LHCN-M2 (cell line): ENCODE data around the gene TBC1D25. TPM values are rescaled to one million over a fixed set of nuclear protein-coding genes. Genes with fewer than 3 reads are reported as not detected.
"Not testable (repeated sequence)": the region's sequence is repeated elsewhere in the genome, so short reads cannot be mapped to it uniquely, and the experiment has no call there.

Source experiments
- DNase-seq: peaks from one replicate; pipeline ENCODE4 v3.0.0-alpha.2; 2012; ENCODE audit warnings: low read depth
- total RNA-seq: library from RNA; depleted of rRNA; stranded (reverse); fragments of >200 nt; gene quantifications from 2 replicates; pipeline ENCODE4 v1.2.3, GENCODE V29; 2014

TBC1D25 gene
- total RNA-seq, 1 experiment from 2014 or later = 9.2 TPM

GRCh38 chrX:48516285-48516684 lies 23.2 kb upstream of the TBC1D25 start:
- no peak for DNase-seq

- no peak for DNase-seq
Measured at GRCh38 chrX:48516987-48517386, 22.5 kb upstream of the TBC1D25 start.

- not testable (repeated sequence) for DNase-seq
Measured at GRCh38 chrX:48519481-48519880, 20.0 kb upstream of the TBC1D25 start.

- no peak for DNase-seq
Measured at GRCh38 chrX:48520455-48520854, 19.1 kb upstream of the TBC1D25 start.

GRCh38 chrX:48520976-48521352 lies 18.6 kb upstream of the TBC1D25 start:
- no peak for DNase-seq

GRCh38 chrX:48521353-48522243 lies 17.9 kb upstream of the TBC1D25 start, which contains the start of gene EBP:
EBP (plus strand) TSS chrX:48521808; CDS start chrX:48523772, 1,964 bp downstream.
- DNase-seq = peak; percentile 82

GRCh38 chrX:48522291-48522690 lies 17.2 kb upstream of the TBC1D25 start:
- no peak for DNase-seq

GRCh38 chrX:48523682-48524081 lies 15.8 kb upstream of the TBC1D25 start:
- DNase-seq = no peak

GRCh38 chrX:48525853-48526252 lies 13.7 kb upstream of the TBC1D25 start:
- DNase-seq = not testable (repeated sequence)

GRCh38 chrX:48530736-48531135 lies 8.8 kb upstream of the TBC1D25 start:
- no peak for DNase-seq

- peak; percentile 83 for DNase-seq
Measured at GRCh38 chrX:48531358-48531959, 8.1 kb upstream of the TBC1D25 start.

GRCh38 chrX:48532161-48532560 lies 7.4 kb upstream of the TBC1D25 start:
- DNase-seq = no peak

GRCh38 chrX:48533165-48533564 lies 6.3 kb upstream of the TBC1D25 start:
- DNase-seq = no peak

GRCh38 chrX:48538641-48539344 lies 721 bp upstream of the TBC1D25 start:
- no peak for DNase-seq

GRCh38 chrX:48540028-48540375 lies 488 bp downstream of the TBC1D25 start:
- DNase-seq = peak; percentile 23

- no peak for DNase-seq
Measured at GRCh38 chrX:48540480-48540879, 966 bp downstream of the TBC1D25 start.

GRCh38 chrX:48541140-48541814 lies 1.8 kb downstream of the TBC1D25 start:
- DNase-seq = no peak

- no peak for DNase-seq
Measured at GRCh38 chrX:48548871-48549270, 9.4 kb downstream of the TBC1D25 start.

- not testable (repeated sequence) for DNase-seq
Measured at GRCh38 chrX:48555731-48556325, 16.3 kb downstream of the TBC1D25 start.

- DNase-seq = peak; percentile 77
Measured at GRCh38 chrX:48558271-48558670, 18.8 kb downstream of the TBC1D25 start.

- no peak for DNase-seq
Measured at GRCh38 chrX:48559636-48560035, 20.1 kb downstream of the TBC1D25 start.
